Effector memory CD4-positive, alpha-beta T cell (primary cell): ENCODE data around the gene POLR3E.
"Not testable (repeated sequence)": the region's sequence is repeated elsewhere in the genome, so short reads cannot be mapped to it uniquely, and the experiment has no call there.

Experiments
- DNase-seq, 3 donors: peaks; one replicate each; pipeline ENCODE4 v3.0.0-alpha.2; 2020
- H3K27ac ChIP-seq: 2 replicates; pipeline ENCODE4 v1.7.0; 2013; ENCODE audit warnings: mild to moderate bottlenecking, low read length, moderate library complexity; ENCODE audit not compliant: insufficient read depth, poor library complexity, severe bottlenecking
- H3K27me3 ChIP-seq: replicated peaks from 2 replicates; pipeline ENCODE4 v1.7.0; 2013; ENCODE audit warnings: mild to moderate bottlenecking, low read length; ENCODE audit not compliant: insufficient read depth, control insufficient read depth, poor library complexity, severe bottlenecking
- H3K36me3 ChIP-seq: 2 replicates; pipeline ENCODE4 v1.7.0; 2013; ENCODE audit warnings: mild to moderate bottlenecking, low read length, moderate library complexity; ENCODE audit not compliant: control insufficient read depth, insufficient read depth
- H3K4me1 ChIP-seq: 2 replicates; pipeline ENCODE4 v1.7.0; 2013; ENCODE audit warnings: low read length, mild to moderate bottlenecking; ENCODE audit not compliant: control insufficient read depth, insufficient read depth, poor library complexity, severe bottlenecking
- H3K4me3 ChIP-seq: 2 replicates; pipeline ENCODE4 v1.7.0; 2013; ENCODE audit warnings: low read length, low read depth, mild to moderate bottlenecking; ENCODE audit not compliant: insufficient read depth, poor library complexity, severe bottlenecking
- H3K9me3 ChIP-seq: 2 replicates; pipeline ENCODE4 v1.7.0; 2013; ENCODE audit warnings: mild to moderate bottlenecking, low read length, moderate library complexity; ENCODE audit not compliant: control insufficient read depth

POLR3E gene

GRCh38 chr16:22291020-22291419 is 6.2 kb upstream of the POLR3E start:
- Histone ChIP-seq H3K4me1 (no peaks in the 10 kb centered on the region), H3K27ac (no peak overlapping the region), H3K27me3 (no peaks in the 10 kb centered on the region), H3K9me3 (no peaks in the 10 kb centered on the region), H3K4me3 (no peak overlapping the region), H3K36me3 (no peaks in the 10 kb centered on the region)
- no peak for DNase-seq

GRCh38 chr16:22291860-22292318 is 5.3 kb upstream of the POLR3E start:
- H3K27me3 ChIP-seq: no peaks in the 10 kb centered on the region
- H3K4me1 ChIP-seq: no peaks in the 10 kb centered on the region
- no peaks in the 10 kb centered on the region for H3K9me3 ChIP-seq
- H3K4me3 ChIP-seq: no peak overlapping the region
- DNase-seq: no peak
- no peak overlapping the region for H3K27ac ChIP-seq
- H3K36me3 ChIP-seq: no peaks in the 10 kb centered on the region

- no peak for DNase-seq
- Histone ChIP-seq H3K4me1 (no peaks in the 10 kb centered on the region), H3K27ac (no peak overlapping the region), H3K27me3 (no peaks in the 10 kb centered on the region), H3K4me3 (no peak overlapping the region), H3K9me3 (no peaks in the 10 kb centered on the region), H3K36me3 (no peaks in the 10 kb centered on the region)
Observed at GRCh38 chr16:22292320-22292719, 4.9 kb upstream of the POLR3E start.

- H3K27ac ChIP-seq: no peak overlapping the region
- H3K27me3 ChIP-seq: no peaks in the 10 kb centered on the region
- no peak for DNase-seq
- no peaks in the 10 kb centered on the region for H3K9me3 ChIP-seq
- H3K36me3 ChIP-seq: no peaks in the 10 kb centered on the region
- no peak overlapping the region for H3K4me3 ChIP-seq
- H3K4me1 ChIP-seq: peaks cover under 1% of the 10 kb centered on the region
Observed at GRCh38 chr16:22293137-22294106, 3.8 kb upstream of the POLR3E start.

- DNase-seq: no peak
- Histone ChIP-seq H3K4me1 (peaks cover 14% of the 10 kb centered on the region), H3K27ac (peak overlapping the region; percentile 49), H3K9me3 (no peaks in the 10 kb centered on the region), H3K4me3 (peak overlapping the region; percentile 97), H3K27me3 (no peaks in the 10 kb centered on the region), H3K36me3 (peaks cover 5% of the 10 kb centered on the region)
Observed at GRCh38 chr16:22296225-22297113, 740 bp upstream of the POLR3E start.

GRCh38 chr16:22297871-22298733 is 893 bp downstream of the POLR3E start:
- H3K36me3 ChIP-seq: peaks cover 12% of the 10 kb centered on the region
- H3K27ac ChIP-seq: peak overlapping the region; percentile 98
- H3K9me3 ChIP-seq: no peaks in the 10 kb centered on the region
- peak overlapping the region; percentile 97 for H3K4me3 ChIP-seq
- no peaks in the 10 kb centered on the region for H3K27me3 ChIP-seq
- peak; percentile 55 to 68 (median 67) for DNase-seq
- H3K4me1 ChIP-seq: peaks cover 14% of the 10 kb centered on the region

- Histone ChIP-seq H3K4me1 (peaks cover 14% of the 10 kb centered on the region), H3K27ac (peak overlapping the region; percentile 98)
Observed at GRCh38 chr16:22299036-22299435, 1.8 kb downstream of the POLR3E start.

GRCh38 chr16:22300427-22301071 is 3.3 kb downstream of the POLR3E start:
- H3K36me3 ChIP-seq: peaks cover 32% of the 10 kb centered on the region
- no peaks in the 10 kb centered on the region for H3K9me3 ChIP-seq
- peak overlapping the region; percentile 2 for H3K27ac ChIP-seq
- no peak overlapping the region for H3K4me3 ChIP-seq
- no peaks in the 10 kb centered on the region for H3K27me3 ChIP-seq
- peaks cover 14% of the 10 kb centered on the region for H3K4me1 ChIP-seq
- no peak for DNase-seq

More at GRCh38 chr16:22299036-22299435, 1.8 kb downstream of the POLR3E start:
- Histone ChIP-seq H3K4me3 (no peak overlapping the region), H3K36me3 (peaks cover 18% of the 10 kb centered on the region), H3K27me3 (no peaks in the 10 kb centered on the region), H3K9me3 (no peaks in the 10 kb centered on the region)
- no peak for DNase-seq

- H3K36me3 ChIP-seq: peaks cover 41% of the 10 kb centered on the region
Observed at GRCh38 chr16:22301423-22301822, 4.2 kb downstream of the POLR3E start.

More at GRCh38 chr16:22301423-22301822, 4.2 kb downstream of the POLR3E start:
- not testable (repeated sequence) for H3K4me3 ChIP-seq, H3K9me3 ChIP-seq, DNase-seq, H3K27me3 ChIP-seq
- peaks cover 14% of the 10 kb centered on the region for H3K4me1 ChIP-seq
- peak overlapping the region; percentile 2 for H3K27ac ChIP-seq
